OCI-LY7 (cell line): ENCODE measurements around the gene DNAJC5G. TPM values are rescaled to one million over a fixed set of nuclear protein-coding genes. Genes with fewer than 3 reads are reported as not detected.
A peak's percentile ranks its signal among the peaks of the same experiment; 100 is the strongest.

Experiments used
- BruUV-seq: library from RNA; stranded (reverse); fragments of 400-500 nt; replicated peaks from 2 replicates; lab custom pipeline; 2021; lab: Mats Ljungman, UMichigan
- CTCF ChIA-PET: fragments of 300-600 bp; sonication (Branson Sonifier 250); formaldehyde crosslinking; loops from one replicate; lab custom pipeline; 2022; ENCODE audit warnings: antibody characterized with exemption; ENCODE audit not compliant: unreplicated experiment; lab: Charles Lee
- POLR2A ChIA-PET: fragments of 300-600 bp; sonication (Branson Sonifier 250); formaldehyde crosslinking; loops from one replicate; lab custom pipeline; 2022; ENCODE audit warnings: antibody characterized with exemption; lab: Charles Lee
- DNase-seq: peaks from one replicate; pipeline ENCODE4 v3.0.0-alpha.2; 2015; ENCODE audit warnings: low spot score
- H2AFZ ChIP-seq: fragments of 200-600 bp; sonication (generic), shearing (Covaris generic); 2 replicates; pipeline ENCODE4 v1.6.1; 2014; ENCODE audit warnings: mild to moderate bottlenecking, antibody characterized with exemption, low read length, moderate library complexity
- H3K27ac ChIP-seq: fragments of 200-600 bp; sonication (generic); 2 replicates; pipeline ENCODE4 v1.5.1; 2014; ENCODE audit warnings: mixed run types, low read depth, mild to moderate bottlenecking, moderate library complexity, low read length, inconsistent platforms; ENCODE audit not compliant: poor library complexity, severe bottlenecking
- H3K36me3 ChIP-seq: fragments of 200-600 bp; sonication (generic); 2 replicates; pipeline ENCODE4 v1.6.1; 2014; ENCODE audit warnings: mild to moderate bottlenecking, antibody characterized with exemption, low read length, moderate library complexity, mixed read lengths; ENCODE audit not compliant: insufficient read depth
- H3K4me1 ChIP-seq: fragments of 200-600 bp; sonication (generic); 2 replicates; pipeline ENCODE4 v1.5.1; 2014; ENCODE audit warnings: mild to moderate bottlenecking, low read length; ENCODE audit not compliant: insufficient read depth, poor library complexity, severe bottlenecking
- H3K4me2 ChIP-seq: fragments of 200-600 bp; sonication (generic); 2 replicates; pipeline ENCODE4 v1.6.1; 2014; ENCODE audit warnings: mild to moderate bottlenecking, low read length
- H3K4me3 ChIP-seq: fragments of 200-600 bp; sonication (generic); 2 replicates; pipeline ENCODE4 v1.5.1; 2014; ENCODE audit warnings: mild to moderate bottlenecking, low read depth, low read length; ENCODE audit not compliant: poor library complexity, severe bottlenecking
- H3K79me2 ChIP-seq: fragments of 200-600 bp; sonication (generic); 2 replicates; pipeline ENCODE4 v1.6.1; 2016; ENCODE audit warnings: low read depth, mild to moderate bottlenecking, low read length, moderate library complexity, mixed read lengths; ENCODE audit not compliant: insufficient read depth
- H3K9me2 ChIP-seq: fragments of 200-600 bp; sonication (generic); 2 replicates; pipeline ENCODE4 v1.6.1; 2016; ENCODE audit warnings: mild to moderate bottlenecking, low read length, mixed read lengths; ENCODE audit not compliant: insufficient read depth
- H3K9me3 ChIP-seq: fragments of 200-600 bp; sonication (generic); 2 replicates; pipeline ENCODE4 v1.6.1; 2014; ENCODE audit warnings: mild to moderate bottlenecking, mixed run types, low read length, mixed read lengths
- H4K20me1 ChIP-seq: fragments of 200-600 bp; sonication (generic); 2 replicates; pipeline ENCODE4 v1.6.1; 2014; ENCODE audit warnings: mild to moderate bottlenecking, antibody characterized with exemption, low read length, moderate library complexity, mixed read lengths; ENCODE audit not compliant: insufficient read depth
- EZH2phosphoT487 ChIP-seq: fragments of 200-600 bp; sonication (generic); IDR thresholded peaks from 2 replicates; pipeline ENCODE4 v1.6.1; 2018; ENCODE audit warnings: low read depth, borderline replicate concordance, mild to moderate bottlenecking, mixed run types, antibody characterized with exemption, low read length, moderate library complexity, mixed read lengths
- intact Hi-C: fragments of 100-400 bp; cut with micrococcal nuclease; formaldehyde crosslinking; loops from one replicate; pipeline ENCODE4 v1.10.0; 2022; ENCODE audit not compliant: unreplicated experiment
- total RNA-seq, 2 experiments: library from RNA; depleted of rRNA in 1 of 2; stranded (reverse); fragments of >200 nt in 1 of 2; shearing (Covaris generic) in 1 of 2; gene quantifications; 2 replicates each; pipeline ENCODE4 v1.2.3, GENCODE V29; 2014 to 2022
- TF ChIP-seq, protein P1 (sequence below): fragments of 200-600 bp; sonication (generic); conservative IDR thresholded peaks from 2 replicates; pipeline ENCODE4 v1.5.1; 2014; ENCODE audit warnings: mild to moderate bottlenecking, antibody characterized with exemption, low read length, moderate library complexity, mixed read lengths

Gene DNAJC5G
- total RNA-seq, 2 experiments from 2014 or later, result 4.7 to 18.2 TPM

DNA sequence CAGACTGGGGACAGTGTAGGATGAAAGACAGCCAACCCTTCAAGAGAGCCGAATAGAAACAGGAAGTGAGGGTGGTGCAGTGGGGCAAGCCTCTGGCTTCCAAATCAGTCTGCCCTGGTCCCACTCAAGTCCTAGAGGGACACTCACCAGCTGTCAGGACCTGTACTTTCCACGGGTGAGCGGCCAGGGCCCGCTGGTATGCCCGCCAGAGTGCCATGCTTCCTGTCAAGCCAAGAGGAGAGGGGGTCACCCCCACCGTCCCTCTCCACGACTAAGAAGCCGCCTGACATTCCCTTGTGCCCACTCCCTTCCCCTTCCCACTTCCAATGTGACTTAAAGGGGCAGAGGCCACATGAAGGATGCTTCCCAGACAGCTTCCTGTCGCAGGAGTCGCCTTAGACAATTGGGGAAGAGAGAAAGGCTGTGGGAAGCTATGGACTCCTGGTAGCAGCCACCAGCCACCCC, 47.1 kb downstream of the DNAJC5G start:
- intact Hi-C loops, result loop anchor here (2.0 to 5.0 kb wide), 2 partner anchors 35 to 48 kb away; partner anchors contain the start of genes EIF2B4, GTF3C2 and SNX17

DNA sequence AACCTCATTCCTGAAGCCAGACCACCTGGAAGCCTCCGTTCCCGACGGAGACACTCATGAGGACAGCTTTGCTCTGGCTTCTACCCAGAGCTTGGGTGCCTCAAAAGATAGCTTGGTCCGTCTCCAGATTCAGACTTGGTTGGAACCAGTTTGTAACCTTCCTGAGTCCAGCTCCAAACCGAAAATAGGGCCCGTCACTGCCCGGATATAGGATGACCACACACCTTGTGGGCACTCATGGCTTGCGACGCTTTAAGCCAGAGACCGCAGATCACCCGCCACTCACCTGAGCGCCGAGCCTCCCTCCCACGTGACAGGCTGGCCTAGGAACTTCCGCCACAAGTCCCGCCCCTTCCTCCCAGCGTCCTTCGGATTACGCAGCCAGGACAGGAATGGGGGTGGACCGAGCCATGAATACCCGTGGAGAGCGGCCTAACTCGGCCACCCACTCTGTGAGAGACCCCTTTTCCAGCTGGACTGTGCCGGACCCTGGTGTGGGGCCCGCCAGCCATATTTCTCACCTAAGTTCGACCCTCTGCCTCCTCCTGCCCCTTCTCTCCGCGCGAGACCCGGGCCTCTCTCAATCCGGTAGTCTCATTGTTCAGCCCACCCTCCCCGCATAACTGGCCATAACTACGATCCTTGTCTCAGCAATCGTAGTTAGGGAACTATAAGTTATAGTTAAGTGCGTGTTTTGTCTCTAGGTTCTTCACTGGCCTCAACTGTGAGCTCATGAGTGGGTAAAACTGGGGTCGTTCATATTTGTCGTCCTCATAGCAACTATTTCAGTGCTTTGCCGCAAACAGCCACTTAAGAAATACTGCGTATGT, 47.7 kb downstream of the DNAJC5G start, which contains the start of gene MPV17:
TSS of gene MPV17 (minus strand) at position 332 of the 830 bp plus-strand sequence. CDS start 580 bp downstream, outside the sequence.
- intact Hi-C loops, result loop anchor here (2.0 to 5.0 kb wide), 2 partner anchors 34 to 48 kb away; partner anchors contain the start of genes EIF2B4, GTF3C2 and SNX17
- CTCF ChIA-PET, result interaction anchor here (0.6 to 1.2 kb wide), 3 partner anchors 31 to 170 kb away, joined by 4 to 5 read pairs (median 4); no protein-coding TSS in a partner anchor
- no peak for TF ChIP-seq EZH2phosphoT487
- TF ChIP-seq, protein P1, sequence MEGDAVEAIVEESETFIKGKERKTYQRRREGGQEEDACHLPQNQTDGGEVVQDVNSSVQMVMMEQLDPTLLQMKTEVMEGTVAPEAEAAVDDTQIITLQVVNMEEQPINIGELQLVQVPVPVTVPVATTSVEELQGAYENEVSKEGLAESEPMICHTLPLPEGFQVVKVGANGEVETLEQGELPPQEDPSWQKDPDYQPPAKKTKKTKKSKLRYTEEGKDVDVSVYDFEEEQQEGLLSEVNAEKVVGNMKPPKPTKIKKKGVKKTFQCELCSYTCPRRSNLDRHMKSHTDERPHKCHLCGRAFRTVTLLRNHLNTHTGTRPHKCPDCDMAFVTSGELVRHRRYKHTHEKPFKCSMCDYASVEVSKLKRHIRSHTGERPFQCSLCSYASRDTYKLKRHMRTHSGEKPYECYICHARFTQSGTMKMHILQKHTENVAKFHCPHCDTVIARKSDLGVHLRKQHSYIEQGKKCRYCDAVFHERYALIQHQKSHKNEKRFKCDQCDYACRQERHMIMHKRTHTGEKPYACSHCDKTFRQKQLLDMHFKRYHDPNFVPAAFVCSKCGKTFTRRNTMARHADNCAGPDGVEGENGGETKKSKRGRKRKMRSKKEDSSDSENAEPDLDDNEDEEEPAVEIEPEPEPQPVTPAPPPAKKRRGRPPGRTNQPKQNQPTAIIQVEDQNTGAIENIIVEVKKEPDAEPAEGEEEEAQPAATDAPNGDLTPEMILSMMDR, result no peak

More for the DNA sequence above, 47.1 kb downstream of the DNAJC5G start:
- peak overlapping the region; percentile 77; the same call in 1 of the 2 replicates for H2AFZ ChIP-seq
- H3K27ac ChIP-seq, result peak overlapping the region; percentile 58
- peak; percentile 48 for DNase-seq
- peak overlapping the region; percentile 91 for H3K4me2 ChIP-seq
- no peaks in the 10 kb centered on the region for H3K9me3 ChIP-seq
- H3K79me2 ChIP-seq, result peaks cover 24% of the 10 kb centered on the region; the same call in 1 of the 2 replicates
- H3K9me2 ChIP-seq, result no peaks in the 10 kb centered on the region
- peak overlapping the region; percentile 84 for H3K4me3 ChIP-seq
- ChIA-PET POLR2A (interaction anchor here (0.6 to 1.3 kb wide), 3 partner anchors 15 to 104 kb away, joined by 3 read pairs; no protein-coding TSS in a partner anchor), CTCF (interaction anchor here (0.6 to 1.2 kb wide), 2 partner anchors 30 to 170 kb away, joined by 4 to 5 read pairs; no protein-coding TSS in a partner anchor)
- H4K20me1 ChIP-seq, result no peaks in the 10 kb centered on the region
- peaks cover 16% of the 10 kb centered on the region for H3K4me1 ChIP-seq
- BruUV-seq, result TSS peak; percentile 64
- H3K36me3 ChIP-seq, result peaks cover 20% of the 10 kb centered on the region
- TF ChIP-seq, protein P1, result no peak
- TF ChIP-seq EZH2phosphoT487, result no peak

More for the DNA sequence above, 47.7 kb downstream of the DNAJC5G start, which contains the start of gene MPV17:
- POLR2A ChIA-PET, result interaction anchor here (0.5 to 1.4 kb wide), 8 partner anchors 8 to 1063 kb away, joined by 3 to 5 read pairs (median 4); partner anchors contain the start of gene ZNF513
- Histone ChIP-seq H3K79me2 (peaks cover 24% of the 10 kb centered on the region; the same call in 1 of the 2 replicates), H3K4me2 (peak within 1 kb of the TSS; percentile 91), H3K4me1 (peaks cover 16% of the 10 kb centered on the region), H3K27ac (peak within 1 kb of the TSS; percentile 58), H3K4me3 (peak within 1 kb of the TSS; percentile 84), H3K9me3 (no peaks in the 10 kb centered on the region), H4K20me1 (no peaks in the 10 kb centered on the region), H3K36me3 (peaks cover 24% of the 10 kb centered on the region), H3K9me2 (no peaks in the 10 kb centered on the region), H2AFZ (peak within 1 kb of the TSS; percentile 77)
- BruUV-seq, result TSS peak; percentile 98
- DNase-seq, result peak; percentile 91
